Measurements from ENCODE around the gene MYO1H.

Gene MYO1H

GRCh38 chr12:109382031-109382430 is 34.3 kb downstream of the MYO1H start:
- TF ChIP-seq, protein P1, sequence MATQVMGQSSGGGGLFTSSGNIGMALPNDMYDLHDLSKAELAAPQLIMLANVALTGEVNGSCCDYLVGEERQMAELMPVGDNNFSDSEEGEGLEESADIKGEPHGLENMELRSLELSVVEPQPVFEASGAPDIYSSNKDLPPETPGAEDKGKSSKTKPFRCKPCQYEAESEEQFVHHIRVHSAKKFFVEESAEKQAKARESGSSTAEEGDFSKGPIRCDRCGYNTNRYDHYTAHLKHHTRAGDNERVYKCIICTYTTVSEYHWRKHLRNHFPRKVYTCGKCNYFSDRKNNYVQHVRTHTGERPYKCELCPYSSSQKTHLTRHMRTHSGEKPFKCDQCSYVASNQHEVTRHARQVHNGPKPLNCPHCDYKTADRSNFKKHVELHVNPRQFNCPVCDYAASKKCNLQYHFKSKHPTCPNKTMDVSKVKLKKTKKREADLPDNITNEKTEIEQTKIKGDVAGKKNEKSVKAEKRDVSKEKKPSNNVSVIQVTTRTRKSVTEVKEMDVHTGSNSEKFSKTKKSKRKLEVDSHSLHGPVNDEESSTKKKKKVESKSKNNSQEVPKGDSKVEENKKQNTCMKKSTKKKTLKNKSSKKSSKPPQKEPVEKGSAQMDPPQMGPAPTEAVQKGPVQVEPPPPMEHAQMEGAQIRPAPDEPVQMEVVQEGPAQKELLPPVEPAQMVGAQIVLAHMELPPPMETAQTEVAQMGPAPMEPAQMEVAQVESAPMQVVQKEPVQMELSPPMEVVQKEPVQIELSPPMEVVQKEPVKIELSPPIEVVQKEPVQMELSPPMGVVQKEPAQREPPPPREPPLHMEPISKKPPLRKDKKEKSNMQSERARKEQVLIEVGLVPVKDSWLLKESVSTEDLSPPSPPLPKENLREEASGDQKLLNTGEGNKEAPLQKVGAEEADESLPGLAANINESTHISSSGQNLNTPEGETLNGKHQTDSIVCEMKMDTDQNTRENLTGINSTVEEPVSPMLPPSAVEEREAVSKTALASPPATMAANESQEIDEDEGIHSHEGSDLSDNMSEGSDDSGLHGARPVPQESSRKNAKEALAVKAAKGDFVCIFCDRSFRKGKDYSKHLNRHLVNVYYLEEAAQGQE (IDR thresholded peaks at IDR 0.05; ENCODE audit: low read depth), result no peak
- TF ChIP-seq FOXM1 (IDR thresholded peaks at IDR 0.05; ENCODE audit: borderline replicate concordance, low read depth), result no peak
- TF ChIP-seq EP300 (IDR thresholded peaks at IDR 0.05; ENCODE audit: borderline replicate concordance), result no peak
- no peak for TF ChIP-seq EGR1 (IDR thresholded peaks at IDR 0.05)
- no peak for TF ChIP-seq ZBTB7A (IDR thresholded peaks at IDR 0.05; ENCODE audit: low read depth)
- no peak for TF ChIP-seq RAD21 (IDR thresholded peaks at IDR 0.05; ENCODE audit: low read depth)
- TF ChIP-seq YY1 (IDR thresholded peaks at IDR 0.05; ENCODE audit: low read depth), result no peak
- no peak for TF ChIP-seq CREB1 (IDR thresholded peaks at IDR 0.05; ENCODE audit: low read depth)
- no peak for TF ChIP-seq TAF1 (IDR thresholded peaks at IDR 0.05; ENCODE audit: low read depth)
- no peak for TF ChIP-seq USF1 (IDR thresholded peaks at IDR 0.05)
- TF ChIP-seq TEAD4 (IDR thresholded peaks at IDR 0.05), result no peak
- no peak for TF ChIP-seq TCF12 (IDR thresholded peaks at IDR 0.05; ENCODE audit: low read depth)
- TF ChIP-seq CEBPB (IDR thresholded peaks at IDR 0.05), result no peak
- TF ChIP-seq NFIC (IDR thresholded peaks at IDR 0.05), result no peak
- TF ChIP-seq MAX (IDR thresholded peaks at IDR 0.05), result no peak

DNA sequence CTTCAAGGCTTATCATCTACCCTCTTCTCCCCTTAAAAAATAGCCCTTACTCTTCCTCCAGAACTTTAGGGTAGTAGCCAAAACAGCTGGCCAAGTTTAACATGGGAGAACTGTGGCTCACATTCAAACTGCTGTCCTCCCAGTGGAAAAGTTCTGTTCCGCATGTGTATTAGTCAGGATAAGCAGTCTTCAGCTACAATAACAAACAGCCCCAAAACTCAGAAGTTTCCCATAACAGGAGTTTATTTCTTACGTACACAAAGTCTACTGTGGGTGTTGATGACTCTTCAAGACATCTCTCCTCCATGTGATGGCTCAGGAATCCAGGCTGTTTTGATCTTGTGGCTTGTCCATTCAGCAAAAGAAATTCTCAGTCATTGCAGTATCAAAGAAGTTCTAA is 35.5 kb downstream of the MYO1H start:
- TF ChIP-seq YY1 (IDR thresholded peaks at IDR 0.05; ENCODE audit: low read depth), result no peak
- no peak for TF ChIP-seq RAD21 (IDR thresholded peaks at IDR 0.05; ENCODE audit: low read depth)
- TF ChIP-seq, protein P1 (IDR thresholded peaks at IDR 0.05; ENCODE audit: low read depth), result no peak
- TF ChIP-seq USF1 (IDR thresholded peaks at IDR 0.05), result no peak
- no peak for TF ChIP-seq ZBTB7A (IDR thresholded peaks at IDR 0.05; ENCODE audit: low read depth)

GRCh38 chr12:109385339-109386058 is 37.8 kb downstream of the MYO1H start:
- TF ChIP-seq ZBTB7A (IDR thresholded peaks at IDR 0.05; ENCODE audit: low read depth), result no peak
- peak; percentile 96 for TF ChIP-seq RAD21 (IDR thresholded peaks at IDR 0.05; ENCODE audit: low read depth)
- no peak for TF ChIP-seq MAX (IDR thresholded peaks at IDR 0.05)

DNA sequence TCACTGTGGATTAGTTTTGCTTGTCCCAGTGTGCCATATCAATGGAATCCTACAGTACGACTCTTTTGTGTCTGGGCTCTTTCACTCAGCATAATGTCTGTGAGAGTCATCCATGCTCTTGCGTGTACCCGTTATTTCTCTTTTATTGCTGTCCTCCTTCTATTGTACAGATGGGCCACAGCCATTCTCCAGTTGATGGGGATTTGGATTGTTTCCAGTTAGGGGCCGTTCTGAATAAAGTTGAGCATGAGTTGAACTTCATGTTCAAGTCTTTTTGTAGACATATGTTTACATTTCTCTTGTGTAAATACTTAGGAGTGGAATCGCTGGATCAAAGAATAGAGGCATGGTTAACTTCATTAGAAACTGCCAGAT is 38.3 kb downstream of the MYO1H start:
- TF ChIP-seq NFIC (IDR thresholded peaks at IDR 0.05) (no peak), CEBPB (IDR thresholded peaks at IDR 0.05) (no peak)

DNA sequence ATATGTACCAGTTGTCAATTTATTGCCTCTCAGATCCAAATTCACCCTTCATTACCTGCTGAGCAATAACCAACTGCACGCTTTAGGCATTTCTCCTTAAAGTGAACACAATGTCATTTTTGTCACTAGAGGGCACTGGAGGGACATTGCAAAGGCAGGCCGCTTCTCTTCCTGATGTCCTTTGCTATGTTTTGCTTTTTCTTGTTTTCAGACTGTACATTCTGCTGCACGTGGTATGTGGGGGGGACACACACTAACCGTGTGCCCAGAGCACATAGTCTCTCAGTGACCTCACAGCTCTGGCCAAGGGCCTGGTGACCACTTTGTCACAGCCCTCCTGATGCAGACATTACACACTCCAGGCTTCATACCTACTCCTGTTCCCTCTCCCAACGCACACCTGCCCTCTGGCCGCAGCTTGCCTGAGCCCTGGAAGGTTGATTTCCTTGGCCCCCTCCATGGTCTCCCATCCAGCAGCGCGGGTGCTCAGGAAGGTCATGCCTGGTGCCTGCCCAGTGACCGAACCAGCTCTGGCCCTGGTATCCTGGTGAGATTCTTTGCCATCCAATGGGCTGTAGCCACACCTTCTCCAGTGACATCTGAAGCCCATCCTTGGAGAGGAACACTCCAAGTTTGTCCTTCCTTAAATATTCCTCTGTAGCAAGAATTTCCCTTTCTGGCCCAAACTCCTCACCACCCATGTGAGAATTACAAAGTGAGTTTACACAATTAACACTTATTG is 39.9 kb downstream of the MYO1H start:
- TF ChIP-seq EP300 (IDR thresholded peaks at IDR 0.05; ENCODE audit: borderline replicate concordance) (no peak), TAF1 (IDR thresholded peaks at IDR 0.05; ENCODE audit: low read depth) (no peak), USF1 (IDR thresholded peaks at IDR 0.05) (no peak), NFIC (IDR thresholded peaks at IDR 0.05) (no peak), ZBTB7A (IDR thresholded peaks at IDR 0.05; ENCODE audit: low read depth) (no peak), RAD21 (IDR thresholded peaks at IDR 0.05; ENCODE audit: low read depth) (peak; percentile 55), YY1 (IDR thresholded peaks at IDR 0.05; ENCODE audit: low read depth) (no peak), CREB1 (IDR thresholded peaks at IDR 0.05; ENCODE audit: low read depth) (no peak), TEAD4 (IDR thresholded peaks at IDR 0.05) (peak; percentile 81), FOXM1 (IDR thresholded peaks at IDR 0.05; ENCODE audit: borderline replicate concordance, low read depth) (no peak)
- TF ChIP-seq, protein P1 (IDR thresholded peaks at IDR 0.05; ENCODE audit: low read depth), result no peak
